LNCaP clone FGC (cell line): Measurements from ENCODE around the gene SOHLH1.

Source experiments
- DNase-seq: peaks from one replicate; pipeline ENCODE4 v3.0.0-alpha.2; 2011; ENCODE audit warnings: low read depth
- H3K4me3 ChIP-seq: 2 replicates; pipeline ENCODE4 v1.5.1; 2011; ENCODE audit warnings: mild to moderate bottlenecking, low read depth, low read length, control low read depth
- CTCF ChIP-seq: IDR thresholded peaks from 2 replicates; pipeline ENCODE4 v1.5.1; 2012; ENCODE audit warnings: mild to moderate bottlenecking; ENCODE audit not compliant: control insufficient read depth, insufficient read depth; ENCODE audit errors: extremely low read depth

The SOHLH1 gene

GRCh38 chr9:135666534-135667462 is 32.5 kb downstream of the SOHLH1 start:
- no peak overlapping the region for H3K4me3 ChIP-seq
- no peak for TF ChIP-seq CTCF
- no peak for DNase-seq

GRCh38 chr9:135665795-135666189 is 33.5 kb downstream of the SOHLH1 start:
- TF ChIP-seq CTCF, result no peak
- H3K4me3 ChIP-seq, result no peak overlapping the region
- no peak for DNase-seq

DNA sequence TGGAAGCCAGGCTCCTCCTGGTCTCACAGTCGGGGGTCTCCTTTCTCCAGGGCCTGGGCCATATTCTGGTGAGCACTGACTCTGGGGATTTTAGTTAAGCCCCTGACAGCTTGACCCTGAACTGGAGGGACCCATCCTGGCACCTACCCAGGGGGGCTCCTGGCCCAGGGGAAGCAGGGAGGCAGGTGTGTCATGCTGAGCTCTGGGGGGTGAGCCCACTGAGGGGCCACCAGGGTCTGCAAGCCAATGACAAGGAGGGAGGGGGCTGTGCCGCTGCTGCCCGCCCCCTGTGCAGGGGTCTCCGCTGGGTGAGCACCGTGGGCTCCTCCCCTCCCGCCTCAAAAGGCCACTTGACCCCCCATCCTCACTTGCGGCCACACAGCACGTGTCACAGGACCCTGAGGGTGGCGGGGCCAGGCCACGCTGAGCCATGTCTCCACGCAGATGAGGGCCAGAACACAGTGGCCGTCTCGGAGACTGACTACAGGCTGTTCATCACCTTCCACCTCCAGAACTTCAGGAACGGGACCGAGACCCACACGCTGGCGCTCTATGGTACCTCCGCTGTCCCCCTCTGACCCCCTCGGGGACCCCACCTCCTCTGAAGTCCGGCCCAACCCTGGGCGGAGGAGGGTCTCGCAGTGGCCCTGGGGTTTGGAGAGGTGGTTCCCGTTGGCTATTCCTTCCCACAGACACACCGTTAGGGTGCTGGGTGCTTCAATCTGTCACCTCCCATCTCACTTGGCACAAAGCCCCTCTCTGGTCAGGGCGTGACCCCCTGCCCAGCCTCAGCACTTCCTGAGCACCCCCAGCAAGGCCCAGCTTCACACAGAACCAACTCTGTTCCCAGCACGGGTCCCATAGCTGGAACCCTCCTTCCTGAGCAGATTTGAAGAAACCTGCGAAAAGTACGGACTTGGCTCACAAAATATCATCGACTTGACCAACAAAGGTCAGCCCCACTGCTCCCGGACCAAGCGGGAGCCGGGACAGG is 34.2 kb downstream of the SOHLH1 start:
- DNase-seq, result no peak
- no peak for TF ChIP-seq CTCF
- H3K4me3 ChIP-seq, result no peak overlapping the region

DNA sequence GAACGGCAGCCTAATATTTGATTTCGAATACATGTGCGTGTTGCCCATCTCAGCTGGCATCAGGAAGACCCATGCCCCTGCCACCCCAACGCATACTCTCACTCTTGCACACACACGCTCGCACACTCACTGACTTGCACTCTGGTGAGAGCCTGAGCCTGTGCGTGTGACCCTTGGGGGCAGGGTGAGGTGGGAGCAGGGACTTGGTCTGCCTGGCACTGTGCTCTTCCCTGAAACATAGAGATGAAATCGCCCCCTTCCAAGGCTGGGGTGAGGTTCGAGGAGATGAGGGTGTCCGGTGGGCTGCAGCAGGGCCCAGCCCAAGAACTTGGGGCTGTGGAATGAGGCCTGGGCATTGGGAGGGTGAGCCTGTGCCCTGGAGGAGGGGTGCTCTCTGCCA is 35.0 kb downstream of the SOHLH1 start:
- H3K4me3 ChIP-seq, result no peak overlapping the region
- no peak for TF ChIP-seq CTCF
- DNase-seq, result no peak

DNA sequence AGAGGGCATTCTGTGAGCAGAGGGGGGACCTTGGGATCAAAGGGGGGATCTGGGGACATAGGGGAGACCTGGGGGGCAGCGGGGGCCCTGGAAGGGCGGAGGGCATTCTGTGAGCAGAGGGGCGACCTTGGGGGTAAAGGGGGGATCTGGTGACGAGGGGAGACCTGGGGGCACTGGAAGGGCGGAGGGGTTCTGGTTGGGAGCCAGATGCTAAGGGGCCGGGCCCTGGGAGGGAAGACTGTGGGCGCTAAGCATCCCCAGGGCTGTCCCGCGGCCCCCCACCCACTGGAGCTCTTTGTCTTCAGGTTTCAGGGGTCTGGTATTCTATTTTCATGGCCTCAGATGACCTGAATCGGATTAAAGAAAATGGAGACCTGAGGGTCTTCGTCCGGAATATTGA is 35.4 kb downstream of the SOHLH1 start:
- no peak for DNase-seq
- H3K4me3 ChIP-seq, result no peak overlapping the region
- no peak for TF ChIP-seq CTCF

DNA sequence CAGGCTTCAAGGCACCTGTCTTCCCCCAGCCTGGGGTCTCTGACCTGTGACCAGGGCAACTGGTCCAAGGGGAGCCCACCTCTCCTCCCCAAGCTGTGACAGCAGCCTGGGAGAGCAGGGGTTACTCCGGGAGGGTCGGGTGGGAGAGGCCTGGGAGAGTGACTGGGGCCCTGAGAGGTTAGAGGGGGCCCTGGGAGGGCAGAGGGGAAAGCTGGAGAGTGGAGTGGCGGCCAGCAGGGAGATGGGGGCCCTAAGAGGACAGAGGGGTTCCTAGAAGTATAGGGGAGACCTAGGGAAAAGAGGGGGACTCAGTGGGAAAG is 35.9 kb downstream of the SOHLH1 start:
- H3K4me3 ChIP-seq, result no peak overlapping the region
- no peak for TF ChIP-seq CTCF
- no peak for DNase-seq
